HL-60 (cell line): ENCODE measurements around the gene STON2.

Experiments
- DNase-seq, 2 experiments: peaks; one replicate each; pipeline ENCODE4 v3.0.0-alpha.2; 2010 to 2020; ENCODE audit warnings: low read depth in 1 of 2, low spot score in 1 of 2
- H3K27ac ChIP-seq: fragments of 250-450 bp; sonication (Bioruptor Pico); replicated peaks from 2 replicates; pipeline ENCODE4 v1.5.1; 2020; ENCODE audit warnings: mild to moderate bottlenecking, moderate library complexity
- H3K27me3 ChIP-seq: fragments of 250-450 bp; sonication (Bioruptor Pico); 2 replicates; pipeline ENCODE4 v1.5.1; 2021; ENCODE audit warnings: mild to moderate bottlenecking, moderate library complexity; ENCODE audit not compliant: insufficient read depth, poor library complexity, severe bottlenecking
- H3K4me3 ChIP-seq: replicated peaks from 2 replicates; pipeline ENCODE4 v1.5.1; 2011; ENCODE audit warnings: mild to moderate bottlenecking, control low read depth, low read length; ENCODE audit not compliant: insufficient read depth
- GABPA ChIP-seq: IDR thresholded peaks from 2 replicates; pipeline ENCODE4 v1.6.1; 2012; ENCODE audit warnings: low read depth
- POLR2AphosphoS5 ChIP-seq: IDR thresholded peaks from 2 replicates; pipeline ENCODE4 v1.6.1; 2012; ENCODE audit warnings: low read depth
- SPI1 ChIP-seq: IDR thresholded peaks from 2 replicates; pipeline ENCODE4 v1.6.1; 2012; ENCODE audit warnings: low read depth, mild to moderate bottlenecking, borderline replicate concordance
- TF ChIP-seq, protein P1 (sequence below): IDR thresholded peaks from 2 replicates; pipeline ENCODE4 v1.6.1; 2012; ENCODE audit warnings: low read depth; ENCODE audit not compliant: insufficient replicate concordance
- TF ChIP-seq, protein P2 (sequence below): IDR thresholded peaks from one replicate; pipeline ENCODE4 v1.5.1; 2011; ENCODE audit warnings: low read length, control low read depth, inconsistent platforms; ENCODE audit not compliant: insufficient read depth

Gene STON2

GRCh38 chr14:81305065-81305464 lies 95.1 kb downstream of the STON2 start:
- Histone ChIP-seq H3K4me3 (no peak overlapping the region), H3K27ac (no peak overlapping the region)
- TF ChIP-seq, protein P1, sequence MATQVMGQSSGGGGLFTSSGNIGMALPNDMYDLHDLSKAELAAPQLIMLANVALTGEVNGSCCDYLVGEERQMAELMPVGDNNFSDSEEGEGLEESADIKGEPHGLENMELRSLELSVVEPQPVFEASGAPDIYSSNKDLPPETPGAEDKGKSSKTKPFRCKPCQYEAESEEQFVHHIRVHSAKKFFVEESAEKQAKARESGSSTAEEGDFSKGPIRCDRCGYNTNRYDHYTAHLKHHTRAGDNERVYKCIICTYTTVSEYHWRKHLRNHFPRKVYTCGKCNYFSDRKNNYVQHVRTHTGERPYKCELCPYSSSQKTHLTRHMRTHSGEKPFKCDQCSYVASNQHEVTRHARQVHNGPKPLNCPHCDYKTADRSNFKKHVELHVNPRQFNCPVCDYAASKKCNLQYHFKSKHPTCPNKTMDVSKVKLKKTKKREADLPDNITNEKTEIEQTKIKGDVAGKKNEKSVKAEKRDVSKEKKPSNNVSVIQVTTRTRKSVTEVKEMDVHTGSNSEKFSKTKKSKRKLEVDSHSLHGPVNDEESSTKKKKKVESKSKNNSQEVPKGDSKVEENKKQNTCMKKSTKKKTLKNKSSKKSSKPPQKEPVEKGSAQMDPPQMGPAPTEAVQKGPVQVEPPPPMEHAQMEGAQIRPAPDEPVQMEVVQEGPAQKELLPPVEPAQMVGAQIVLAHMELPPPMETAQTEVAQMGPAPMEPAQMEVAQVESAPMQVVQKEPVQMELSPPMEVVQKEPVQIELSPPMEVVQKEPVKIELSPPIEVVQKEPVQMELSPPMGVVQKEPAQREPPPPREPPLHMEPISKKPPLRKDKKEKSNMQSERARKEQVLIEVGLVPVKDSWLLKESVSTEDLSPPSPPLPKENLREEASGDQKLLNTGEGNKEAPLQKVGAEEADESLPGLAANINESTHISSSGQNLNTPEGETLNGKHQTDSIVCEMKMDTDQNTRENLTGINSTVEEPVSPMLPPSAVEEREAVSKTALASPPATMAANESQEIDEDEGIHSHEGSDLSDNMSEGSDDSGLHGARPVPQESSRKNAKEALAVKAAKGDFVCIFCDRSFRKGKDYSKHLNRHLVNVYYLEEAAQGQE = no peak
- no peak for TF ChIP-seq SPI1
- TF ChIP-seq GABPA = no peak
- TF ChIP-seq POLR2AphosphoS5 = no peak
- TF ChIP-seq, protein P2, sequence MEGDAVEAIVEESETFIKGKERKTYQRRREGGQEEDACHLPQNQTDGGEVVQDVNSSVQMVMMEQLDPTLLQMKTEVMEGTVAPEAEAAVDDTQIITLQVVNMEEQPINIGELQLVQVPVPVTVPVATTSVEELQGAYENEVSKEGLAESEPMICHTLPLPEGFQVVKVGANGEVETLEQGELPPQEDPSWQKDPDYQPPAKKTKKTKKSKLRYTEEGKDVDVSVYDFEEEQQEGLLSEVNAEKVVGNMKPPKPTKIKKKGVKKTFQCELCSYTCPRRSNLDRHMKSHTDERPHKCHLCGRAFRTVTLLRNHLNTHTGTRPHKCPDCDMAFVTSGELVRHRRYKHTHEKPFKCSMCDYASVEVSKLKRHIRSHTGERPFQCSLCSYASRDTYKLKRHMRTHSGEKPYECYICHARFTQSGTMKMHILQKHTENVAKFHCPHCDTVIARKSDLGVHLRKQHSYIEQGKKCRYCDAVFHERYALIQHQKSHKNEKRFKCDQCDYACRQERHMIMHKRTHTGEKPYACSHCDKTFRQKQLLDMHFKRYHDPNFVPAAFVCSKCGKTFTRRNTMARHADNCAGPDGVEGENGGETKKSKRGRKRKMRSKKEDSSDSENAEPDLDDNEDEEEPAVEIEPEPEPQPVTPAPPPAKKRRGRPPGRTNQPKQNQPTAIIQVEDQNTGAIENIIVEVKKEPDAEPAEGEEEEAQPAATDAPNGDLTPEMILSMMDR = no peak

GRCh38 chr14:81303258-81303935 lies 96.7 kb downstream of the STON2 start:
- no peaks in the 10 kb centered on the region for H3K27me3 ChIP-seq
- TF ChIP-seq POLR2AphosphoS5 = no peak
- TF ChIP-seq, protein P2 = no peak
- TF ChIP-seq, protein P1 = no peak
- H3K4me3 ChIP-seq = no peak overlapping the region
- peak; percentile 16 to 19 for DNase-seq
- no peak overlapping the region for H3K27ac ChIP-seq

More at GRCh38 chr14:81305065-81305464, 95.1 kb downstream of the STON2 start:
- no peak for DNase-seq
- H3K27me3 ChIP-seq = no peaks in the 10 kb centered on the region

GRCh38 chr14:81302638-81303037 lies 97.5 kb downstream of the STON2 start:
- no peak overlapping the region for H3K27ac ChIP-seq
- DNase-seq = no peak
- TF ChIP-seq, protein P2 = no peak
- TF ChIP-seq POLR2AphosphoS5 = no peak
- no peak for TF ChIP-seq GABPA
- no peak for TF ChIP-seq SPI1
- TF ChIP-seq, protein P1 = no peak
- H3K27me3 ChIP-seq = no peaks in the 10 kb centered on the region
- no peak overlapping the region for H3K4me3 ChIP-seq
